Mucosa of stomach (tissue), 1 donor: ENCODE data around the gene KCNQ1.

Experiments
- H3K27me3 ChIP-seq: one replicate; pipeline ENCODE4 v1.7.0; 2013; ENCODE audit warnings: mild to moderate bottlenecking, low read length; ENCODE audit not compliant: control insufficient read depth, insufficient read depth
- H3K36me3 ChIP-seq: one replicate; pipeline ENCODE4 v1.7.0; 2013; ENCODE audit warnings: low read length; ENCODE audit not compliant: control insufficient read depth, insufficient read depth
- H3K4me1 ChIP-seq: one replicate; pipeline ENCODE4 v1.7.0; 2013; ENCODE audit warnings: mild to moderate bottlenecking, low read length; ENCODE audit not compliant: control insufficient read depth, insufficient read depth
- H3K4me3 ChIP-seq: one replicate; pipeline ENCODE4 v1.7.0; 2013; ENCODE audit warnings: low read length
- H3K9ac ChIP-seq: one replicate; pipeline ENCODE4 v1.7.0; 2013; ENCODE audit warnings: mild to moderate bottlenecking, low read length, moderate library complexity
- H3K9me3 ChIP-seq: one replicate; pipeline ENCODE4 v1.7.0; 2013; ENCODE audit warnings: mild to moderate bottlenecking, low read length, moderate library complexity; ENCODE audit not compliant: control insufficient read depth
- donor health status: Pancreatic carcinoma.

The KCNQ1 gene

GRCh38 chr11:2564008-2564530 lies 119.3 kb downstream of the KCNQ1 start:
- no peaks in the 10 kb centered on the region for H3K27me3 ChIP-seq
- H3K9ac ChIP-seq: no peak overlapping the region
- peaks cover 18% of the 10 kb centered on the region for H3K4me1 ChIP-seq

GRCh38 chr11:2564588-2565425 lies 120.0 kb downstream of the KCNQ1 start:
- Histone ChIP-seq H3K27me3 (no peaks in the 10 kb centered on the region), H3K9me3 (no peaks in the 10 kb centered on the region), H3K9ac (no peak overlapping the region), H3K36me3 (no peaks in the 10 kb centered on the region), H3K4me3 (no peak overlapping the region), H3K4me1 (peaks cover 18% of the 10 kb centered on the region)

More at GRCh38 chr11:2564008-2564530, 119.3 kb downstream of the KCNQ1 start:
- Histone ChIP-seq H3K36me3 (no peaks in the 10 kb centered on the region), H3K9me3 (no peaks in the 10 kb centered on the region), H3K4me3 (no peak overlapping the region)

- Histone ChIP-seq H3K4me1 (peaks cover 18% of the 10 kb centered on the region), H3K27me3 (no peaks in the 10 kb centered on the region), H3K4me3 (no peak overlapping the region), H3K9me3 (no peaks in the 10 kb centered on the region), H3K9ac (no peak overlapping the region), H3K36me3 (no peaks in the 10 kb centered on the region)
Measured at GRCh38 chr11:2565447-2566222, 120.8 kb downstream of the KCNQ1 start.

- Histone ChIP-seq H3K9ac (no peak overlapping the region), H3K27me3 (no peaks in the 10 kb centered on the region), H3K4me3 (no peak overlapping the region), H3K36me3 (no peaks in the 10 kb centered on the region), H3K9me3 (no peaks in the 10 kb centered on the region), H3K4me1 (peaks cover 18% of the 10 kb centered on the region)
Measured at GRCh38 chr11:2566223-2567025, 121.6 kb downstream of the KCNQ1 start.

- H3K27me3 ChIP-seq: no peaks in the 10 kb centered on the region
- no peaks in the 10 kb centered on the region for H3K9me3 ChIP-seq
- H3K4me1 ChIP-seq: peaks cover 18% of the 10 kb centered on the region
- no peaks in the 10 kb centered on the region for H3K36me3 ChIP-seq
- H3K4me3 ChIP-seq: no peak overlapping the region
- no peak overlapping the region for H3K9ac ChIP-seq
Measured at GRCh38 chr11:2567026-2567671, 122.3 kb downstream of the KCNQ1 start.

GRCh38 chr11:2569321-2569721 lies 124.5 kb downstream of the KCNQ1 start:
- no peaks in the 10 kb centered on the region for H3K27me3 ChIP-seq
- no peak overlapping the region for H3K4me3 ChIP-seq
- H3K4me1 ChIP-seq: peaks cover 18% of the 10 kb centered on the region
- H3K9ac ChIP-seq: no peak overlapping the region
- no peaks in the 10 kb centered on the region for H3K9me3 ChIP-seq
- no peaks in the 10 kb centered on the region for H3K36me3 ChIP-seq

- Histone ChIP-seq H3K4me1 (peaks cover 20% of the 10 kb centered on the region), H3K27me3 (no peaks in the 10 kb centered on the region), H3K9me3 (no peaks in the 10 kb centered on the region), H3K4me3 (no peak overlapping the region), H3K36me3 (no peaks in the 10 kb centered on the region), H3K9ac (no peak overlapping the region)
Measured at GRCh38 chr11:2569731-2570210, 125.0 kb downstream of the KCNQ1 start.

GRCh38 chr11:2570211-2570811 lies 125.5 kb downstream of the KCNQ1 start:
- Histone ChIP-seq H3K4me1 (peaks cover 25% of the 10 kb centered on the region), H3K9me3 (no peaks in the 10 kb centered on the region), H3K9ac (no peak overlapping the region), H3K36me3 (no peaks in the 10 kb centered on the region), H3K4me3 (no peak overlapping the region), H3K27me3 (no peaks in the 10 kb centered on the region)

GRCh38 chr11:2570841-2571597 lies 126.2 kb downstream of the KCNQ1 start:
- Histone ChIP-seq H3K9ac (no peak overlapping the region), H3K27me3 (no peaks in the 10 kb centered on the region), H3K4me3 (no peak overlapping the region), H3K36me3 (no peaks in the 10 kb centered on the region), H3K9me3 (no peaks in the 10 kb centered on the region), H3K4me1 (peaks cover 27% of the 10 kb centered on the region)

- no peaks in the 10 kb centered on the region for H3K27me3 ChIP-seq
- H3K9ac ChIP-seq: no peak overlapping the region
- H3K4me1 ChIP-seq: peaks cover 20% of the 10 kb centered on the region
- no peak overlapping the region for H3K4me3 ChIP-seq
- H3K9me3 ChIP-seq: no peaks in the 10 kb centered on the region
- no peaks in the 10 kb centered on the region for H3K36me3 ChIP-seq
Measured at GRCh38 chr11:2571598-2572281, 126.9 kb downstream of the KCNQ1 start.
